ENCODE data around the gene CHP1.
"Not testable (repeated sequence)": the region's sequence is repeated elsewhere in the genome, so short reads cannot be mapped to it uniquely, and the experiment has no call there.

CHP1 gene

DNA sequence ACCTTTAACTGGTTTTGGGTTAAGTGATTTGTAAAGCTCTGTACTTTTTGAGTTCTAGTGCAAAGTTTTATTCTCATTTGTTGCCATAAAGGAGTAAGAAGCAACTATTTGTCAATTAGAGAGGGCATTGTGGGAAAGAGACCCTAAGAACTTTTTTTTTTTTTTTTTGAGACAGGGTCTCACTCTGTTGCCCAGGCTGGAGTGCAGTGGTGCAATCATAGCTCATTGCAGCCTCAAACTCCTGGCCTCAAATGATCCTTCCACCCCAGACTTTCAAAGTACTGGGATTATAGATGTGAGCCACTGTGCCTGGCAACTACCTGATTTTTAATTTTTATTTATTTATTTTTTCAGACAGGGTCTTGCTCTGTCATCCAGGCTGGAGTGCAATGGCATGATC lies 4.9 kb downstream of the CHP1 start:
- Mint-ChIP-seq H3K9me3 (no peaks in the 10 kb centered on the region), H3K27me3 (no peaks in the 10 kb centered on the region), H3K4me3 (no peak overlapping the region), H3K27ac (no peak overlapping the region), H3K4me1 (ENCODE audit: low read depth) (peaks cover 27% of the 10 kb centered on the region), H3K36me3 (ENCODE audit: low read depth) (no peaks in the 10 kb centered on the region)

DNA sequence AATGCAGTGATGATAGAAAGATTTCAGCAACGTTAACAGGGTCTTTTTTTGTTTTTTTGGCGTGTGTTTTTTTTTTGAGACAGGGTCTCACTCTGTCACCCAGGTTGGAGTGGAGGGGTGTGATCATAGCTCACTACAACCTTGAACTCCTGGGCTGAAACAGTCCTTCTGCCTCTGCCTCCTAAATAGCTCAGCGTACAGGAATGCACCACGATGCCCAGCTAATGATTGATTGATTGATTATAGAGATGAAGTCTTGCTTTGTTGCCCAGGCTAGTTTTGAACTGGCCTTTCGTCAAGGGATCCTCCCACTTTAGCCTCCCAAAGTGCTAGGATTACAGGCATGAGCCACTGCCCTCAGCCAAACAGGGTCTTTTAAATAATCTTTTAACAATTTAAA lies 7.0 kb downstream of the CHP1 start:
- no peak overlapping the region for H3K4me3 Mint-ChIP-seq
- no peak overlapping the region for H3K27ac Mint-ChIP-seq
- no peaks in the 10 kb centered on the region for H3K9me3 Mint-ChIP-seq

GRCh38 chr15:41241221-41241964 lies 10.3 kb downstream of the CHP1 start:
- Mint-ChIP-seq H3K36me3 (ENCODE audit: low read depth) (peaks cover 7% of the 10 kb centered on the region), H3K4me1 (ENCODE audit: low read depth) (peaks cover 4% of the 10 kb centered on the region), H3K4me3 (no peak overlapping the region), H3K9me3 (no peaks in the 10 kb centered on the region), H3K27ac (no peak overlapping the region), H3K27me3 (no peaks in the 10 kb centered on the region)

More for the DNA sequence above, 7.0 kb downstream of the CHP1 start:
- no peaks in the 10 kb centered on the region for H3K27me3 Mint-ChIP-seq
- peaks cover 10% of the 10 kb centered on the region for H3K4me1 Mint-ChIP-seq (ENCODE audit: low read depth)
- no peaks in the 10 kb centered on the region for H3K36me3 Mint-ChIP-seq (ENCODE audit: low read depth)

GRCh38 chr15:41250745-41251144 lies 19.7 kb downstream of the CHP1 start:
- not testable (repeated sequence) for H3K4me3 Mint-ChIP-seq; H3K36me3 Mint-ChIP-seq (ENCODE audit: low read depth); H3K4me1 Mint-ChIP-seq (ENCODE audit: low read depth)

DNA sequence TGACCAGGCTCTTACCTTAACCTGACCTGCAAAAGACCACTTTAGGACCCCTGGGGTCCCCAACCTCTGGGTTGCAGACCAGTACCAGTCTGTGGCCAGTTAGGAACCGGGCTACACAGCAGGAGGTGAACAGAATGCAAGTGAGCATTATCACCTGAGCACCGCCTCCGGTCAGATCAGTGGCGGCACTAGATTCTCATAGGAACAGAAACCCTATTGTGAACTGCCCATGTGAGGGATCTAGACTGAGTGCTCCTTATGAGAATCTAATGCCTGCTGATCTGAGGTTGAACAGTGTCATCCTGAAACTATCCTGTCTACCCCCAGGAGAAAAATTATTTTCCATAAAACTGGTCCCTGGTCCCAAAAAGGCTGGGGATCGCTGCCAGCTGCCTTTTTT lies 20.3 kb downstream of the CHP1 start:
- peaks cover 7% of the 10 kb centered on the region for H3K36me3 Mint-ChIP-seq (ENCODE audit: low read depth)
- no peak overlapping the region for H3K27ac Mint-ChIP-seq
- H3K27me3 Mint-ChIP-seq = no peaks in the 10 kb centered on the region
- peaks cover 3% of the 10 kb centered on the region for H3K4me1 Mint-ChIP-seq (ENCODE audit: low read depth)
- H3K4me3 Mint-ChIP-seq = no peak overlapping the region
- H3K9me3 Mint-ChIP-seq = no peaks in the 10 kb centered on the region

More at GRCh38 chr15:41250745-41251144, 19.7 kb downstream of the CHP1 start:
- H3K27ac Mint-ChIP-seq, H3K9me3 Mint-ChIP-seq, H3K27me3 Mint-ChIP-seq: not testable (repeated sequence)

DNA sequence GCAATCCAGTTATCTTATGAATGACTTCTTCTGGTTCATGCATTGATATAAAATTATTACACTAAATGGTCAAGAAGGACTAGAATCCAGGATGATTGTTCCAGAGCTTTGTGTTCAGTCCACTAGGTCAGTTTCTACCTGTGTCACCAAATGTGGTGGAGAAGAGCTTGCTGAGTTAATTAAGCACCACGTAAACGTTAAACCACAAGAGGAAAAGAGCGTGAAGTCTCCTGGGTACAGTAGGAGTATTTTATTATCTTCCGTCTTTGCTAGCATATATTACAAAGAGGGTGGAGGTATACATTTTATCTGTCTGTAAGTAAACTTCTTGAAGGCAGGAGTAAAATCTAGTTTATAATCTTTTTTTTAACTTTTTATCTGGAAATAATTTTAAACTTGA lies 23.5 kb downstream of the CHP1 start:
- H3K36me3 Mint-ChIP-seq (ENCODE audit: low read depth) = peaks cover 7% of the 10 kb centered on the region
- H3K27me3 Mint-ChIP-seq = no peaks in the 10 kb centered on the region
- no peak overlapping the region for H3K4me3 Mint-ChIP-seq
- H3K27ac Mint-ChIP-seq = no peak overlapping the region
- H3K9me3 Mint-ChIP-seq = no peaks in the 10 kb centered on the region
- H3K4me1 Mint-ChIP-seq (ENCODE audit: low read depth) = peaks cover 3% of the 10 kb centered on the region

- no peaks in the 10 kb centered on the region for H3K27me3 Mint-ChIP-seq
- H3K9me3 Mint-ChIP-seq = no peaks in the 10 kb centered on the region
- H3K4me3 Mint-ChIP-seq = no peak overlapping the region
- peaks cover 3% of the 10 kb centered on the region for H3K4me1 Mint-ChIP-seq (ENCODE audit: low read depth)
- H3K36me3 Mint-ChIP-seq (ENCODE audit: low read depth) = peaks cover 6% of the 10 kb centered on the region
- H3K27ac Mint-ChIP-seq = no peak overlapping the region
Measured at GRCh38 chr15:41256103-41256502, 25.0 kb downstream of the CHP1 start.

- H3K4me1 Mint-ChIP-seq (ENCODE audit: low read depth) = peaks cover 3% of the 10 kb centered on the region
- no peaks in the 10 kb centered on the region for H3K9me3 Mint-ChIP-seq
- peaks cover 4% of the 10 kb centered on the region for H3K36me3 Mint-ChIP-seq (ENCODE audit: low read depth)
- H3K4me3 Mint-ChIP-seq = no peak overlapping the region
- H3K27me3 Mint-ChIP-seq = no peaks in the 10 kb centered on the region
- no peak overlapping the region for H3K27ac Mint-ChIP-seq
Measured at GRCh38 chr15:41256577-41257038, 25.5 kb downstream of the CHP1 start.

DNA sequence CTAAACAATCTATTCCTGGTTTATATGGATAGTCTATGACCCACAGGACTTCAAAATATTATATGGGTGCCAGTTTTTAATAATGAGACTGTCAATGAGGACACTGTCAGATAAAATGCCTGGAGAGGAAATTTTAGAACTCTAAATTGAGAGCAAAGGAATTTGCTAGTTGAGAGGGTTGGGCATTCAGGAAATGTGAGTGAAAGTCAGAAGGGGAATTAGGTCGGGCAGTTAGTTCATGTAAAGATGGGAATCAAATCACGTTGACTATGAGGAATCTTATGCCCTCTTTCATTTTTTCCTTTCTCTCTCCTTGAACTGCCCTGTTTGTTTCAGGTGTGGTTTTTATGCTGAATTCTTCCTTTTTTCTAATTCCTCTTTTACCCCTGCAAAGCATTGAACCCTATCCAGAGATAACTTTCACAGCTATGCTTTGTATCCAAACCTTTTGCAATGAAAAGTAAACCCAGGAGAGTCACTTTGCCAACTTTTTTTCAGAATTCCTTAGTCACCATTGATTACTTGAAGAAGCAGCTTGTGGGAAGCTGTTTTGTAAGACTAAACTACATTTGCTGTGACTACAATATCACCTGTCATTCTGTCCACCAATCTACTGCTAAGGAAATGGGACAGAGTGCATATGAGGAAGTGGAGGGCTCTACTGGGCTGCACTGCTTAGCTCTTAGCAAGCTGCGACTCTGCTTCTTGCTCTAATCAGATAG lies 27.8 kb downstream of the CHP1 start:
- peaks cover 7% of the 10 kb centered on the region for H3K36me3 Mint-ChIP-seq (ENCODE audit: low read depth)

DNA sequence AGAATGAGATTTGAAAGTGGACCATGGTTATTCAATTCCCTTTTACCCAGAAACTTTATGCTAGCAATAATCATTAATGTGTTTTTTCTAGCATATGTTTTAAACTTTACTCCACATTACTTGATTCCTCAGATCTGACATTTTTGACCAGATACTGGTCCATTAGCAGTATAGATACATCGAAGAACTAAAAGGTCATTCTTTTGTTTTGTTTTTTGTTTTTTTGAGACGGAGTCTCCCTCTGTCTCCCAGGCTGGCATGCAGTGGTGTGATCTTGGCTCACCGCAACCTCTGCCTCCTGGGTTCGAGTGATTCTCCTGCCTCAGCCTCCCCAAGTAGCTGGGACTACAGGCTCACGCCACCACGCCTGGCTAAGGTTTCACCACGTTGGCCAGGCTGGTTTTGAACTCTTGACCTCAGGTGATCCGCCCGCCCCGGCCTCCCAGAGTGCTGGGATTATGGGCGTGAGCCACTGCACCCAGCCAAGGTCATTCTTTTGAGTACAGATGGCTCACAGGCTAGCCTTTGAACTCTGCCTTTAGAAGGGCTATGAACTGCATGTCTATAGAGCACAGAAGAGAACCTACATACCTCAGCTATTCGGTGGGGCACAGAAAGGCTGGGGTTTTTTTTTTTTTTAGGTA lies 28.6 kb downstream of the CHP1 start:
- Mint-ChIP-seq H3K36me3 (ENCODE audit: low read depth) (peaks cover 7% of the 10 kb centered on the region), H3K4me3 (no peak overlapping the region), H3K27ac (no peak overlapping the region), H3K4me1 (ENCODE audit: low read depth) (no peaks in the 10 kb centered on the region), H3K27me3 (no peaks in the 10 kb centered on the region), H3K9me3 (no peaks in the 10 kb centered on the region)

More for the DNA sequence above, 27.8 kb downstream of the CHP1 start:
- no peaks in the 10 kb centered on the region for H3K27me3 Mint-ChIP-seq
- H3K9me3 Mint-ChIP-seq = no peaks in the 10 kb centered on the region
- no peak overlapping the region for H3K4me3 Mint-ChIP-seq
- H3K27ac Mint-ChIP-seq = no peak overlapping the region
- H3K4me1 Mint-ChIP-seq (ENCODE audit: low read depth) = peaks cover 3% of the 10 kb centered on the region

GRCh38 chr15:41260924-41261323 lies 29.9 kb downstream of the CHP1 start:
- not testable (repeated sequence) for H3K4me1 Mint-ChIP-seq (ENCODE audit: low read depth); H3K27ac Mint-ChIP-seq; H3K4me3 Mint-ChIP-seq; H3K9me3 Mint-ChIP-seq; H3K27me3 Mint-ChIP-seq
- peaks cover 10% of the 10 kb centered on the region for H3K36me3 Mint-ChIP-seq (ENCODE audit: low read depth)

DNA sequence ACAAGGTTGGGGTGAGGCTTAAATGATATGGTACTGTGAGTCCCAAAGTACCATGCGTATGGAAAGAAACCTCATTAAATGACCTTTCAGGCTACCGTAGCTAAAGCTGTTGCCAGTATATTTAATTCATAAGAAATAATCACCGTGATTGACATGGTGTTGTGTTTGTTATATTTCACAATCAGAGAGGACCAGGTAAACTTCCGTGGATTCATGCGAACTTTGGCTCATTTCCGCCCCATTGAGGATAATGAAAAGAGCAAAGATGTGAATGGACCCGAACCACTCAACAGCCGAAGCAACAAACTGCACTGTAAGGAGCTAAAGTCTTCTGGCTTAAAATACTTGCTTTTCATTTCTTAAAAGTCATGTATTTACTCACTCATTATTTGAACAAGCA lies 31.5 kb downstream of the CHP1 start:
- Mint-ChIP-seq H3K27me3 (no peaks in the 10 kb centered on the region), H3K36me3 (ENCODE audit: low read depth) (peaks cover 14% of the 10 kb centered on the region), H3K4me1 (ENCODE audit: low read depth) (no peaks in the 10 kb centered on the region), H3K4me3 (no peak overlapping the region), H3K9me3 (no peaks in the 10 kb centered on the region), H3K27ac (no peak overlapping the region)

DNA sequence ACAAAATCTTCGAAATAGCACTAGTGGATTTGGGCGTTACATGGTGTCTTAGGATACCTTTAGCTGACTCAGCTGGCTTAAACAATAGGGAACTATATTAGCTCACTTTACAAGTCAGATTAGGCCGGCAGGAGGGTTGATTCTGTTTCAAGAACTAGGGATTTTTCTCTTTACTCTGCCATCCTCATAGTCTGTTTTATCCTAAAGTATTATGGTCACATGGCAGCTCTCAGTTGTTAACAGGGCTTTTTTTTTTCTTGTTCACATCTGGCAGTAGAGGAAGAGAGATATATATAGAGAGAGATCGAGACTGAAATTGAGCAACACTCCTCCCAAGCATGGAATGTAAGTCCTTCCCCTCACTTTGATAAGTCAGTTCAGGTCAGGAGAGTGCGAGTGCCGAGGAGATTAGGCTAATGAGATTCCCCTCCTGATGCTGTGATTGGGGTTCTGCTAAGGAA lies 32.9 kb downstream of the CHP1 start:
- no peak overlapping the region for H3K4me3 Mint-ChIP-seq
- no peaks in the 10 kb centered on the region for H3K9me3 Mint-ChIP-seq
- H3K36me3 Mint-ChIP-seq (ENCODE audit: low read depth) = peaks cover 18% of the 10 kb centered on the region
- no peak overlapping the region for H3K27ac Mint-ChIP-seq
- no peaks in the 10 kb centered on the region for H3K27me3 Mint-ChIP-seq
- H3K4me1 Mint-ChIP-seq (ENCODE audit: low read depth) = no peaks in the 10 kb centered on the region

- Mint-ChIP-seq H3K36me3 (ENCODE audit: low read depth) (peaks cover 15% of the 10 kb centered on the region), H3K27me3 (no peaks in the 10 kb centered on the region), H3K4me1 (ENCODE audit: low read depth) (no peaks in the 10 kb centered on the region), H3K4me3 (no peak overlapping the region), H3K9me3 (no peaks in the 10 kb centered on the region), H3K27ac (no peak overlapping the region)
Measured at GRCh38 chr15:41269887-41270286, 38.8 kb downstream of the CHP1 start.

GRCh38 chr15:41276831-41277230 lies 45.8 kb downstream of the CHP1 start:
- Mint-ChIP-seq H3K4me3 (no peak overlapping the region), H3K27ac (no peak overlapping the region), H3K9me3 (no peaks in the 10 kb centered on the region), H3K27me3 (no peaks in the 10 kb centered on the region), H3K36me3 (ENCODE audit: low read depth) (peaks cover 13% of the 10 kb centered on the region), H3K4me1 (ENCODE audit: low read depth) (no peaks in the 10 kb centered on the region)
